ENCODE results near the gene VSIG8.

- TF ChIP-seq CTCF (IDR thresholded peaks at IDR 0.05) (no peak), POLR2A (IDR thresholded peaks at IDR 0.05) (no peak)
Measured at GRCh38 chr1:159895836-159896545, 33.5 kb upstream of the VSIG8 start.

Data from thyroid gland (tissue), 4 donors.